ENCODE data around the gene MRPL11. TPM values are rescaled to one million over a fixed set of nuclear protein-coding genes. Genes with fewer than 3 reads are reported as not detected.

Gene MRPL11
- total RNA-seq, 1 donor from 2014 or later: 96.2 TPM

DNA sequence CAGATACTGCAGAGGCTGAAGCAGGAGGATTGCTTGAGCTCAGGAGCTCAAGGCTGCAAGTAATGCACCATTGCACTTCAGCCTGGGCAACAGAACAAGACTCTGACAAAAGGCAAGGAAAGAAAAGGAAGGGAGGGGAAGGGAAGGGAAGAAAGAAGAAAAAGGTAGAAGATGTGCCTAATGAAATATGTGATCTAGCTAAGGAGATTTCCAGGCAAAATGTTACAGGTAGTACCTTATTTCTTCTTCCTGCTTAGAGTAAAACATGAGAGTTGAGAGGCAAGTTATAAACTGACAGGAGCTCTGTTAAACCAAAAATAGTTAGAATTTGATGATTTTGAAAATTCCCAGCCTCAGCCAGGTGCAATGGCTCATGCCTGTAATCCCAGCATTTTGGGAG is 23.4 kb upstream of the MRPL11 start:
- H3K27me3 ChIP-seq: no peaks in the 10 kb centered on the region
- no peak overlapping the region for H3K4me3 ChIP-seq
- no peak overlapping the region for H3K27ac ChIP-seq
- no peak for DNase-seq (ENCODE audit: low spot score in 2 of 2)
- H3K36me3 ChIP-seq: no peaks in the 10 kb centered on the region
- TF ChIP-seq CTCF (IDR thresholded peaks at IDR 0.05): no peak
- no peaks in the 10 kb centered on the region for H3K9me3 ChIP-seq
- peaks cover 3 to 7% of the 10 kb centered on the region in 2 donors for H3K4me1 ChIP-seq
- intact Hi-C loops (cut with DNase I): no loop called here

DNA sequence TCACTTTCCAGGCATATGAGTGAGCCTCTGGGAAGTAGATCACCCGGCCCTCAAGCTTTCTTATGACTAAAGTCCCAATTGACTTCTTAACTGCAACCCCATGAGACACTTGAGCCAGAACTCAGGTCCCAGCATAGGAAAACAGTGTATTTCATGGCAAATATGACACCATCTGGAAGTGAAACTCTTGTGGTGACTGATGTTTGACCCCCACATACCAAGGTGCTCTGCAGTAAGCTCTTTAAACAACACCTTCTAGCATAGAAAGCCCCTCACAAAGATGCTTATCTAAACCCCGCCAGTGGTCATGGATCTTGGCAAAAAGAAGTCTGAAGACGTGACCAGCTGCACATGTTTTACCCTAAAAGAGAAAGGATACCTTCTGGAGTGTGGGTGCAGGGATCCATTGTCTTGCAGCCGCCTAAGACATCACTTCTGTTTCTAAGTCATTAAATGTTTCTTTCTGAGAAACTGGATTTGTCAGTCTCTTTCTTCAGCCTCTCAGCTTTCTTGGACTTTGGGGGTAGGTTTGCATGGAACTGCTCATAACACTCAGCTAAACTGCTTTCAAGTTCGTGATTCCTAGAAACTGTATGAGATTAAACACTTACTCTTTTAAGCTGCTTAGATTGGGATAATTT is 20.6 kb upstream of the MRPL11 start:
- Histone ChIP-seq H3K27me3 (no peaks in the 10 kb centered on the region), H3K27ac (no peak overlapping the region), H3K4me3 (no peak overlapping the region), H3K36me3 (no peaks in the 10 kb centered on the region), H3K4me1 (no peaks in the 10 kb centered on the region), H3K9me3 (no peaks in the 10 kb centered on the region)
- DNase-seq (ENCODE audit: low spot score in 2 of 2): no peak
- intact Hi-C loops (cut with DNase I): no loop called here
- no peak for TF ChIP-seq CTCF (IDR thresholded peaks at IDR 0.05)

DNA sequence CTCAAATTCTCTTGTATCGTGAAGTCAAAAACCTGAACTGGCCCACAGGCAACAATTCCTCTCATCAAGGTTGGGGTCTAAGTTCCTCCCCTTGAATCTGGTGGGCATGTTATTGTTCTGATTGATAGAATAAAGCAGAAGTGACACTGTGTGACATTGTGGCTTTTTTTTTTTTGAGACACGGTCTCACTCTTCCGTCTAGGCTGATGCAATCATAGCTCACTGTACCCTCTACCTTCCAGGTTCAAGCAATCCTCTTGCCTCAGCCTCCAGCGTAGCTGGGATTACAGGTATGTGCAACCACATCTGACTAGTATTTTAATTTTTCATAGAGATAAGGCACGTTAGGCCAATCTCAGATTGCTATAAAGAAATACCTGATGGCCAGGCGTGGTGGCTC is 19.2 kb upstream of the MRPL11 start:
- Histone ChIP-seq H3K36me3 (no peaks in the 10 kb centered on the region), H3K27me3 (no peaks in the 10 kb centered on the region), H3K9me3 (no peaks in the 10 kb centered on the region), H3K27ac (no peak overlapping the region), H3K4me3 (no peak overlapping the region), H3K4me1 (no peaks in the 10 kb centered on the region)
- no peak for TF ChIP-seq CTCF (IDR thresholded peaks at IDR 0.05)
- DNase-seq (ENCODE audit: low spot score in 2 of 2): no peak
- intact Hi-C loops (cut with DNase I): no loop called here

DNA sequence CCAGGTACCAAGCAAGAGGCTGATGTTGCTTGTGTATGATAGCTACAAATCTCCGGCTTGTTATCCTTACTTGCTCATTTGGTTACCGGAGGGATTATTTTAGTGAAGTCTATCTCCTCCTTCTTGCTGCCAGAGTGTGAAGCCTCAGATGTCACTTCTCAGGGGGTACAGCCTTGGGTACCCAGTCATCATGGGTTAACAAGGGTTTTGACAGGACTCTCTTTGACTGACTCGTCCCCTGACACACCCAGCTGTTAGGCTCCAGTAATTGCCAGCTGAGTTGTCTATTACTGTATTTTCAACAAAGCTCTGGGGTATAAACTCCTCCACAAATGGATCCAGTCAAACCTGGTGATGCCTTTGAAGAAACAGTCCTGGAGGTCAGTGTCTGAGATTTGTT is 16.2 kb upstream of the MRPL11 start:
- Histone ChIP-seq H3K27me3 (no peaks in the 10 kb centered on the region), H3K27ac (no peak overlapping the region), H3K36me3 (no peaks in the 10 kb centered on the region), H3K4me3 (no peak overlapping the region), H3K9me3 (no peaks in the 10 kb centered on the region), H3K4me1 (no peaks in the 10 kb centered on the region)
- intact Hi-C loops (cut with DNase I): no loop called here
- no peak for DNase-seq (ENCODE audit: low spot score in 2 of 2)
- no peak for TF ChIP-seq CTCF (IDR thresholded peaks at IDR 0.05)

DNA sequence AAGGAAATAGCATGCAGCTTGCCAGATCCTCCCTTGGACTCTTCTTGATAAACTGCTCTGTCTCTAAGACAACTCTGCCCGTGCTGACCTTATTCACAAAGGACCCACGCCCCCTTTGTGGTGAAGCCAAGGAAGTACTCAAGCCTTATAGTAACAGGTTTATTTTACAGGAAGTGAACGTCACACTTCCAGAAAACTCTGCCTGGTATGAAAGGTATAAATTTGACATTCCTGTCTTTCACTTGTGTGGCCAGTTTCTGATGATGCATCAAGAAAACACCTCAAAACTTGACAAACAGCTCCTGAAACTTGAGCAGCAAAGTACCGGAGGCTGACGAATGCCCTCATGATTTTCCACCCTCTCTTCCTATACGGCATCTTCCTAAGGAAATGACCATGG is 15.6 kb upstream of the MRPL11 start:
- Histone ChIP-seq H3K27ac (no peak overlapping the region), H3K4me1 (no peaks in the 10 kb centered on the region), H3K4me3 (no peak overlapping the region), H3K27me3 (no peaks in the 10 kb centered on the region), H3K9me3 (no peaks in the 10 kb centered on the region), H3K36me3 (no peaks in the 10 kb centered on the region)
- no peak for DNase-seq (ENCODE audit: low spot score in 2 of 2)
- no peak for TF ChIP-seq CTCF (IDR thresholded peaks at IDR 0.05)
- intact Hi-C loops (cut with DNase I): no loop called here

- H3K4me1 ChIP-seq: no peaks in the 10 kb centered on the region
- DNase-seq (ENCODE audit: low spot score in 2 of 2): no peak
- no peaks in the 10 kb centered on the region for H3K36me3 ChIP-seq
- TF ChIP-seq CTCF (IDR thresholded peaks at IDR 0.05): no peak
- no peaks in the 10 kb centered on the region for H3K9me3 ChIP-seq
- H3K27me3 ChIP-seq: no peaks in the 10 kb centered on the region
- intact Hi-C loops (cut with DNase I): no loop called here
- H3K4me3 ChIP-seq: no peak overlapping the region
- H3K27ac ChIP-seq: no peak overlapping the region
These were observed 13.0 kb upstream of the MRPL11 start for GRCh38 chr11:66451663-66452062.

Measured in ascending aorta (tissue), 2 donors.